Panc1 (cell line): ENCODE results near the gene UFD1. TPM values are rescaled to one million over a fixed set of nuclear protein-coding genes. Genes with fewer than 3 reads are reported as not detected.

Experiments used
- ATAC-seq: fragments of 200-7000 bp; cut with Tn5 transposase; 2 replicates; pipeline ENCODE4 v1.9.1; 2020; ENCODE audit warnings: mild to moderate bottlenecking, moderate library complexity
- BruUV-seq: library from RNA; stranded (reverse); fragments of 400-500 nt; replicated peaks from 2 replicates; lab custom pipeline; 2021; lab: Mats Ljungman, UMichigan
- CTCF ChIA-PET: fragments of 300-600 bp; sonication (Branson Sonifier 250); formaldehyde crosslinking; loops from one replicate; lab custom pipeline; 2022; ENCODE audit warnings: antibody characterized with exemption; lab: Charles Lee
- POLR2A ChIA-PET: fragments of 300-600 bp; sonication (Branson Sonifier 250); formaldehyde crosslinking; loops from one replicate; lab custom pipeline; 2022; ENCODE audit warnings: antibody characterized with exemption; lab: Charles Lee
- DNase-seq: peaks from one replicate; pipeline ENCODE4 v3.0.0-alpha.2; 2010; ENCODE audit warnings: low read depth, low spot score
- H3K27ac ChIP-seq: 2 replicates; pipeline ENCODE4 v1.5.1; 2011; ENCODE audit warnings: mild to moderate bottlenecking, low read length, inconsistent platforms
- H3K27me3 ChIP-seq: fragments of 200-500 bp; sonication (Bioruptor generic); 2 replicates; pipeline ENCODE4 v1.6.0; 2014; ENCODE audit warnings: low read length, inconsistent platforms; ENCODE audit not compliant: control insufficient read depth, insufficient read depth
- H3K36me3 ChIP-seq: fragments of 200-500 bp; sonication (Bioruptor generic); 2 replicates; pipeline ENCODE4 v1.5.1; 2014; ENCODE audit warnings: inconsistent platforms, mild to moderate bottlenecking, low read length, moderate library complexity; ENCODE audit not compliant: control insufficient read depth, insufficient read depth
- H3K4me1 ChIP-seq: 2 replicates; pipeline ENCODE4 v1.5.1; 2011; ENCODE audit warnings: inconsistent platforms, mild to moderate bottlenecking, low read length, moderate library complexity; ENCODE audit not compliant: control insufficient read depth, insufficient read depth
- H3K4me3 ChIP-seq, 2 experiments: 2 replicates each; pipeline ENCODE4 v1.5.1; 2011 to 2012; ENCODE audit warnings: low read depth in 2 of 2, low read length in 2 of 2, mild to moderate bottlenecking in 2 of 2, inconsistent platforms in 1 of 2, moderate library complexity in 1 of 2
- H3K9me3 ChIP-seq: fragments of 200-500 bp; sonication (Bioruptor generic); 2 replicates; pipeline ENCODE4 v1.5.1; 2014; ENCODE audit warnings: low read depth, mild to moderate bottlenecking, inconsistent platforms, low read length, moderate library complexity; ENCODE audit not compliant: control insufficient read depth, insufficient read depth
- POLR2AphosphoS5 ChIP-seq: IDR thresholded peaks from 2 replicates; pipeline ENCODE4 v1.6.1; 2012; ENCODE audit warnings: mild to moderate bottlenecking, low read depth, low read length, moderate library complexity
- SIN3A ChIP-seq: IDR thresholded peaks from 2 replicates; pipeline ENCODE4 v1.6.1; 2012; ENCODE audit warnings: low read depth, mild to moderate bottlenecking, low read length, moderate library complexity, borderline replicate concordance; ENCODE audit not compliant: insufficient read depth
- TCF7L2 ChIP-seq: IDR thresholded peaks from 2 replicates; pipeline ENCODE4 v1.6.1; 2011; ENCODE audit warnings: mild to moderate bottlenecking, low read depth, low read length, inconsistent platforms
- in situ Hi-C: cut with HindIII; loops from 2 replicates; pipeline ENCODE4 v1.10.0; 2016; ENCODE audit warnings: low sequenced_read_pairs, low pct_unique_long_range_greater_than_20kb
- intact Hi-C: fragments of 100-400 bp; cut with micrococcal nuclease; formaldehyde crosslinking; loops from one replicate; pipeline ENCODE4 v1.10.0; 2022; ENCODE audit not compliant: unreplicated experiment
- total RNA-seq: library from RNA; stranded (reverse); gene quantifications from one replicate; pipeline ENCODE4 v1.2.1, GENCODE V29; 2021; ENCODE audit not compliant: unreplicated experiment
- TF ChIP-seq, protein P1 (sequence below): fragments of 450-650 bp; IDR thresholded peaks from 2 replicates; pipeline ENCODE4 v1.5.1; 2017; ENCODE audit warnings: mild to moderate bottlenecking
- TF ChIP-seq, protein P2 (sequence below), 2 experiments: IDR thresholded peaks; 2 replicates each; pipeline ENCODE4 v1.6.1; 2011 to 2012; ENCODE audit warnings: low read depth in 2 of 2, control low read depth in 1 of 2, low read length in 1 of 2, mild to moderate bottlenecking in 1 of 2, moderate library complexity in 1 of 2; ENCODE audit not compliant: insufficient read depth in 1 of 2

The UFD1 gene
- total RNA-seq, 1 experiment from 2014 or later: 82.8 TPM

DNA sequence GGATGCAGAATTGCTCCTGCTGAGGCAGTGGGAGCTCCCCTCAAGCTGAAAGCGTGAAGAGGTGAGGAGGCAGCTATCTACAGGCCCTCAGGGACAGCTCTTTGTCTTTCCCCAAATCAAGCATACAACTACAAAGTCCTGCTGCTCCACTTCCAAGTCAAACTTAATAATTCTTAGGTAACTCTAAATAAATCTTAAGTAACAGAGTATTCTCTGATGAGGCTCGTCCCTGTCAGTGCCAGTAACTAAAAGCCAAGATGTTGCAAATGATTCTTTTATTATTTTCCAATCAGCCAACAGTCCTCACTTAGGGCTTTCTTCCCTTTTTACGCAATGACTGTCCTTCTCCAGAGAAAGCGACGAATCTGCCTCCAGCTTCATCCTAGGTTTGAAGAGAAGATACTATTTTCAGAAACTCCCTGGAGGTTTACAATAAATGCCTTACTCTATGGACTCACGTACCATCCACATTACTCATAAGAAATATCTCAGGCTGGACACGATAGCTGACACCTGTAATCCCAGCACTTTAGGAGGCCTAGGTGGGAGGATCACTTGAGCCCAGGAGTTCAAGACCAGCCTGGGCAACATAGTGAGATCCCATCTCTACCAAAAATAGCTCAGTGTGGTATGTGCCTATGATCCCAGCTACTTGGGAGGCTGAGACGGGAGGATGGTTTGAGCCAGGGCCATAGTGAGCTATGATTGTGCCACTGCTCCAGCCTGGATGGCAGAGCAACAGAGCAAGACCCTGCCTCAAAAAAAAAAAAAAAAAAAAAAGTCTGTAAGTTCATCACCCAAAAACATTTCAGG is 28.4 kb downstream of the UFD1 start:
- in situ Hi-C loops: no loop called here
- no TSS peak for BruUV-seq
- ChIA-PET CTCF (no interaction called here), POLR2A (no interaction called here)
- no peak overlapping the region for H3K4me3 ChIP-seq
- H3K36me3 ChIP-seq: peaks cover 3% of the 10 kb centered on the region
- H3K27me3 ChIP-seq: no peaks in the 10 kb centered on the region
- no peak for DNase-seq
- intact Hi-C loops: no loop called here
- no peak overlapping the region for H3K27ac ChIP-seq
- no peaks in the 10 kb centered on the region for H3K9me3 ChIP-seq
- H3K4me1 ChIP-seq: peaks cover 16% of the 10 kb centered on the region; the same call in 1 of the 2 replicates
- TF ChIP-seq, protein P1, sequence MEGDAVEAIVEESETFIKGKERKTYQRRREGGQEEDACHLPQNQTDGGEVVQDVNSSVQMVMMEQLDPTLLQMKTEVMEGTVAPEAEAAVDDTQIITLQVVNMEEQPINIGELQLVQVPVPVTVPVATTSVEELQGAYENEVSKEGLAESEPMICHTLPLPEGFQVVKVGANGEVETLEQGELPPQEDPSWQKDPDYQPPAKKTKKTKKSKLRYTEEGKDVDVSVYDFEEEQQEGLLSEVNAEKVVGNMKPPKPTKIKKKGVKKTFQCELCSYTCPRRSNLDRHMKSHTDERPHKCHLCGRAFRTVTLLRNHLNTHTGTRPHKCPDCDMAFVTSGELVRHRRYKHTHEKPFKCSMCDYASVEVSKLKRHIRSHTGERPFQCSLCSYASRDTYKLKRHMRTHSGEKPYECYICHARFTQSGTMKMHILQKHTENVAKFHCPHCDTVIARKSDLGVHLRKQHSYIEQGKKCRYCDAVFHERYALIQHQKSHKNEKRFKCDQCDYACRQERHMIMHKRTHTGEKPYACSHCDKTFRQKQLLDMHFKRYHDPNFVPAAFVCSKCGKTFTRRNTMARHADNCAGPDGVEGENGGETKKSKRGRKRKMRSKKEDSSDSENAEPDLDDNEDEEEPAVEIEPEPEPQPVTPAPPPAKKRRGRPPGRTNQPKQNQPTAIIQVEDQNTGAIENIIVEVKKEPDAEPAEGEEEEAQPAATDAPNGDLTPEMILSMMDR: no peak
- TF ChIP-seq, protein P2, sequence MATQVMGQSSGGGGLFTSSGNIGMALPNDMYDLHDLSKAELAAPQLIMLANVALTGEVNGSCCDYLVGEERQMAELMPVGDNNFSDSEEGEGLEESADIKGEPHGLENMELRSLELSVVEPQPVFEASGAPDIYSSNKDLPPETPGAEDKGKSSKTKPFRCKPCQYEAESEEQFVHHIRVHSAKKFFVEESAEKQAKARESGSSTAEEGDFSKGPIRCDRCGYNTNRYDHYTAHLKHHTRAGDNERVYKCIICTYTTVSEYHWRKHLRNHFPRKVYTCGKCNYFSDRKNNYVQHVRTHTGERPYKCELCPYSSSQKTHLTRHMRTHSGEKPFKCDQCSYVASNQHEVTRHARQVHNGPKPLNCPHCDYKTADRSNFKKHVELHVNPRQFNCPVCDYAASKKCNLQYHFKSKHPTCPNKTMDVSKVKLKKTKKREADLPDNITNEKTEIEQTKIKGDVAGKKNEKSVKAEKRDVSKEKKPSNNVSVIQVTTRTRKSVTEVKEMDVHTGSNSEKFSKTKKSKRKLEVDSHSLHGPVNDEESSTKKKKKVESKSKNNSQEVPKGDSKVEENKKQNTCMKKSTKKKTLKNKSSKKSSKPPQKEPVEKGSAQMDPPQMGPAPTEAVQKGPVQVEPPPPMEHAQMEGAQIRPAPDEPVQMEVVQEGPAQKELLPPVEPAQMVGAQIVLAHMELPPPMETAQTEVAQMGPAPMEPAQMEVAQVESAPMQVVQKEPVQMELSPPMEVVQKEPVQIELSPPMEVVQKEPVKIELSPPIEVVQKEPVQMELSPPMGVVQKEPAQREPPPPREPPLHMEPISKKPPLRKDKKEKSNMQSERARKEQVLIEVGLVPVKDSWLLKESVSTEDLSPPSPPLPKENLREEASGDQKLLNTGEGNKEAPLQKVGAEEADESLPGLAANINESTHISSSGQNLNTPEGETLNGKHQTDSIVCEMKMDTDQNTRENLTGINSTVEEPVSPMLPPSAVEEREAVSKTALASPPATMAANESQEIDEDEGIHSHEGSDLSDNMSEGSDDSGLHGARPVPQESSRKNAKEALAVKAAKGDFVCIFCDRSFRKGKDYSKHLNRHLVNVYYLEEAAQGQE (IDR thresholded peaks at IDR 0.05; ENCODE audit: insufficient read depth in 1 of 2, low read depth in 2 of 2, low read length in 1 of 2): no peak
- TF ChIP-seq POLR2AphosphoS5 (no peak), SIN3A (no peak), TCF7L2 (no peak)
- no peak for ATAC-seq

DNA sequence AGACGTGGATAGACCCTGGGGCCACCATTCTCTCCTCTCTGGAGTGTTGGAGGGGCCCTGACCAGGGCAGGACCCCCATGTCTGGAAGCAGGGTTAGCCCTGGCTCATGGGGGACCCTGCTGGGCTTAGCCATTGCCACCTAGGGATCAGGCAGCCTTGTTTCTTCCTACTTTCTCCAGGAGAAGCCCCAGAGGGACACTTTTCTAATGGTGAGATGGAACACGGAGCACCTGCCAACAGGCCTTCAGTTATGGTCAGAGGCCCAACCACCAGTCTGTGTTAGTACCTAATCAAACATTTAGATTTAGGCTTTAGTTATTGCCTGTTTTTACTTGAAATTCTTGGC is 29.6 kb downstream of the UFD1 start:
- ATAC-seq (no peak), DNase-seq (no peak)
- POLR2A ChIA-PET: no interaction called here
- TF ChIP-seq SIN3A (no peak), TCF7L2 (no peak), POLR2AphosphoS5 (no peak)
- TF ChIP-seq, protein P1: no peak
- TF ChIP-seq, protein P2 (IDR thresholded peaks at IDR 0.05; ENCODE audit: insufficient read depth in 1 of 2, low read depth in 2 of 2, low read length in 1 of 2): no peak
- H3K9me3 ChIP-seq: no peaks in the 10 kb centered on the region
- H3K27me3 ChIP-seq: no peaks in the 10 kb centered on the region
- H3K27ac ChIP-seq: no peak overlapping the region
- CTCF ChIA-PET: no interaction called here
- no peak overlapping the region for H3K4me3 ChIP-seq
- intact Hi-C loops: no loop called here
- BruUV-seq: no TSS peak
- H3K36me3 ChIP-seq: no peaks in the 10 kb centered on the region; the same call in 1 of the 2 replicates
- H3K4me1 ChIP-seq: peaks cover 16% of the 10 kb centered on the region; the same call in 1 of the 2 replicates
- in situ Hi-C loops: no loop called here
